Stimulated activated CD8-positive, alpha-beta memory T cell treated with anti-CD3 and anti-CD28 coated beads, Interleukin-4, amount 100 ng/mL, for 4 hours (primary cell): ENCODE measurements around the gene WFDC13.
"Not testable (repeated sequence)": the region's sequence is repeated elsewhere in the genome, so short reads cannot be mapped to it uniquely, and the experiment has no call there.

Experiments
- DNase-seq, 2 donors: peaks; one replicate each; pipeline ENCODE4 v3.0.0-alpha.2; 2020; ENCODE audit warnings: low read depth in 2 of 2, low spot score in 1 of 2

Gene WFDC13

DNA sequence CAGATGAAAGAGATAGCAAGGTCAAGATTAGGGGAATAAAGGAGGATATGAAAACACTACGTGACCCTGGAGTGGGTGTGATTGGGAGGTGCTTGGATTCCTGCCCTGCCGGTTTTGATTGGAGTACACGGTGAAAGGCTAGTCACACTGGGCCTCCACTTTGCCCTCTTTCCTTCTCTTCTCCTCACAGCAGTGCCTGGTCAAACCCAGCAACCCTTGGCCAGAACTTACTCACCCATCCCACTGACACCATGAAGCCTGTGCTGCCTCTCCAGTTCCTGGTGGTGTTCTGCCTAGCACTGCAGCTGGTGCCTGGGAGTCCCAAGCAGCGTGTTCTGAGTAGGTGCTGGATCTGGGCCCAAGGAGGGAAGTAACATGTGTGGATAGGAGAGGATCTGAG, at the start of gene WFDC13:
Gene WFDC13 (plus strand): TSS at position 166 of the 400 bp plus-strand sequence. CDS start 86 bp downstream, at position 252.
- DNase-seq, result no peak

DNA sequence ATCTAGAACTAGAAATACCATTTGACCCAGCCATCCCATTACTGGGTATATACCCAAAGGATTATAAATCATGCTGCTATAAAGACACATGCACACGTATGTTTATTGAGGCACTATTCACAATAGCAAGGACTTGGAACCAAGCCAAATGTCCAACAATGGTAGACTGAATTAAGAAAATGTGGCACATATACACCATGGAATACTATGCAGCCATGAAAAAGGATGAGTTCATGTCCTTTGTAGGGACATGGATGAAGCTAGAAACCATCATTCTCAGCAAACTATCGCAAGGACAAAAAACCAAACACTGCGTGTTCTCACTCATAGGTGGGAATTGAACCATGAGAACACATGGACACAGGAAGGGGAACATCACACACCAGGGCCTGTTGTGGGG, 44.8 kb upstream of the WFDC13 start:
- not testable (repeated sequence) for DNase-seq

GRCh38 chr20:45670139-45670538, 31.7 kb upstream of the WFDC13 start, which contains the start of gene WFDC11:
Gene WFDC11, minus strand, starts transcription at chr20:45670239. Its CDS starts 19,639 bp downstream, at chr20:45650600.
- DNase-seq, result no peak

DNA sequence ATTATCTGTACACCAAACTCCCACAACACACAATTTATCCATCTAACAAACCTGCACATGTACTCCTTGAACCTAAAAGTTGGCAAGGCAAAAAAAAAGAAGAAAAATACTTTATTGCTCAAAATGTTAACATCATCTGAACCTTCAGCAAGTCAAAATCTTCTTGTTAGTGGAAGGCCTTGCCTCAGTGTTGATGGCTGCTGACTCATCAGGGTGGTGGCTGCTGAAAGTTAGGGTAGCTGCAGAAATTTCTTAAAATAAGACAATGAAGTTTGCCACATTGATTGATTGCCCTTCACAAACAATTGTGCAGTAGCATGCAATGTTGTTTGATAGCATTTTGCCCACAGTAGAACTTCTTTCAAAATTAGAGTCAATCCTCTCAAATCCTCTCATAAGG, 29.1 kb upstream of the WFDC13 start:
- DNase-seq, result no peak

DNA sequence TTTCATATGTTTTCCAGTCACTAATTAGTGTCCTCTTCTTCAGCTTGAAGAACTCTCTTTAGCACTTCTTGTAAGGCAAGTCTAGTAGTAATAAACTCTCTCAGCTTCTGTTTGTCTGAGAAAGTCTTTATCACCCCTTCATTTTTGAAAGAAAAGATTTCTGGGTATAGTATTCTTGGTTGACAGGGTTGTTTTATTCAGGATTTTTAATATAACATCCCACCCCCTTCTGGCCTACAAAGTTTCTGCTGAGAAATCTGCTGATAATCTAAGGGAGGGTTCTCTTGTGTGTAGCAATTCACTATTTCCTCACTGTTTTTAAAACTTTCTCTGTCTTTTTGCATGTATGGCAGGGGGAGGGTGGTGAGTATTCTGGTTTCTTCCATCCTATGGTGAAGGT, 22.2 kb upstream of the WFDC13 start:
- DNase-seq, result no peak

DNA sequence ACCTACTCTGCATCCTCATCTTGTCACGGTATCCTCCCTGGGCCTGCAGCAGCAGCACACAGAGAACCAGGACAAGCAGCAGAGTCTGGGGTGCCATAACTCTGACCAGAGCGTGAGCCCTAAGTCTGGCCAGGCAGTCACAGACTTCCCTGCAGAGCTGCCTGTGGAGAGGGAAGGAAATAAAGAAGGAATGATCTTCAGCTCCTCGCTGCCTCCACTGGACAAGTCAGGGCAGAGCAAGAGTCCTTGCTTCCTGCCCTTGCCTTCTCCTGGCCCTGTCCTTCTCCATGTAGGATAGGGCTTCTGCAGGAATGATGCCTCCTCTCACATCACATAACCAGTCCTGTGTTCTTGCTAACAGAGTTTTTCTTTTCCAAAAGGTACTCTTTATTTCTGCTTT, 15.9 kb upstream of the WFDC13 start:
- no peak for DNase-seq

- not testable (repeated sequence) for DNase-seq
Measured at GRCh38 chr20:45693346-45693745, 8.5 kb upstream of the WFDC13 start.

GRCh38 chr20:45695496-45695895, 6.3 kb upstream of the WFDC13 start:
- DNase-seq, result no peak

GRCh38 chr20:45701104-45701503, 734 bp upstream of the WFDC13 start:
- no peak for DNase-seq

GRCh38 chr20:45704969-45705637, 3.3 kb downstream of the WFDC13 start, which contains the start of gene WFDC10B:
Gene WFDC10B, minus strand, starts transcription at chr20:45705019. Its CDS starts 19,027 bp downstream, at chr20:45685992.
- no peak for DNase-seq

DNA sequence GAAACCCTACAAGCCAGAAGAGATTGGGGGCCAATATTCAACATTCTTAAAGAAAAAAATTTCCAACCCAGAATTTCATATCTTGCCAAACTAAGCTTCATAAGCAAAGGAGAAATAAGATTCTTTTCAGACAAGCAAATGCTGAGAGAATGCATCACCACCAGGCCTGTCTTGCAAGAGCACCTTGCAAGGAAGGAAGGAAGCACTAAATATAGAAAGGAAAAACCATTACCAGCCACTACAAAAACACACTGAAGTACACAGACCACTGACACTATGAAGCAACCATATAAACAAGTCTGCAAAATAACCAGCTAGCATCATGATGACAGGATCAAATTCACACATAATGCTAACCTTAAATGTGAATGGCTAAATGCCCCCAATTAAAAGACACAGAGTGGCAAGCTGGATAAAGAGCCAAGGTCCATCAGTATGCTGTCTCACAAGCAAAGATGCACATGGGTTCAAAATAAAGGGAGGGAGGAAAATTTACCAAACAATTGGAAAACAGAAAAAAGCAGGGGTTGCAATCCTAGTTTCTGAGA, 14.4 kb downstream of the WFDC13 start:
- DNase-seq, result not testable (repeated sequence)

DNA sequence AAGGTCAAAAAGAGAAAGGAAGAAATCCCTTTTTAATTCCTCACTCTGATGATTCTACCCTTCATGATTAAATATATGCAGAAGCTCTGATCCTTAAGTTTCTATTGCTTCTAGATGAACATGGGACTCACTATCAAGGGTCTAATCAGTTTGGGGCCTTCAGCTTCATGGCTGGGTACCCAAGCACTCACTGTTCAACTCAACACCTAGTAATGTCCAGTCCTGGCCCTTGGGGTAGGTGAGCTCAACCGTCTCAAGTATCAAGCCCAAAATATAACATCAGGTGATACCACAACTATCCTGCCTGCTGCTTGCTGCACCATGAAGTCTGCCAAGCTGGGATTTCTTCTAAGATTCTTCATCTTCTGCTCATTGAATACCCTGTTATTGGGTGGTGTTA, 20.2 kb downstream of the WFDC13 start, which contains the start of gene SPINT4:
Gene SPINT4 (plus strand): TSS at position 301 of the 400 bp plus-strand sequence. CDS start 21 bp downstream, at position 322.
- no peak for DNase-seq

DNA sequence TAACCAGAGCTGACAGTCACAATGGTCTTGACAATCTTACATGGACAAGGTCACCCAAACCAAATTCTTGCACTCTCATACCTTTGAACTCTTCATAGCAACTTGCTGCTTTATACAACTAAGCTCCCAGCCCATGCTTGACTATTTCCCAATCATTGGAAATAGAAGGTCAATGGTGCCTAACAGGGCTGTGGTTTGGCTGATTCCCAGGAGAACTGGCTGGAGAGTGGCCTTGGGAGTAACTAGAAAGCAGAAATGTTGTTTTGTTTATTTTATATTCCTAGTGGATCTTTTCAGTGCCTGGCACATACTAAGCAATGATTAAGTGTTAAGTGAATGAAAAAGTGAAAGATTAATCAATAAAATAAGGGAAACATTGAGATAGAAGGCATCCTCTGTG, 23.3 kb downstream of the WFDC13 start:
- DNase-seq, result no peak

- no peak for DNase-seq
Measured at GRCh38 chr20:45727044-45727443, 25.2 kb downstream of the WFDC13 start.

- DNase-seq, result no peak
Measured at GRCh38 chr20:45732199-45732598, 30.4 kb downstream of the WFDC13 start.

DNA sequence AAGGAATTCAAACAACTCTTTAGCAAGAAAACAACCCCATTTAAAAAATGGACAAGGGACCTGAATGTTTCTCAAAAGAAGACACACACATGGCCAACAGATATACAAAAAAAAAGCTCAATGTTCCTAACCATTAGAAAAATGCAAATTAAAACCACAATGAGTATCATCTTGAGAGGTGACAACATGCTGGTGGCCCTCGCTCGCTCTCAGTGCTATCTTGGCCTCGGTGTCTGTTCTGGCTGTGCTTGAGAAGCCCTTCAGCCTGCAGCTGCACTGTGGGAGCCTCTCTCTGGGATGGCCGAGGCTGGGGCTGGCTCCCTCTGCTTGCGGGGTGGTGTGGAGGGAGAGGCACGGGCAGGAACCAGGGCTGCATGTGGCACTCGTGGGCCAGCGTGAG, 33.7 kb downstream of the WFDC13 start:
- no peak for DNase-seq

GRCh38 chr20:45735988-45736387, 34.1 kb downstream of the WFDC13 start:
- no peak for DNase-seq

DNA sequence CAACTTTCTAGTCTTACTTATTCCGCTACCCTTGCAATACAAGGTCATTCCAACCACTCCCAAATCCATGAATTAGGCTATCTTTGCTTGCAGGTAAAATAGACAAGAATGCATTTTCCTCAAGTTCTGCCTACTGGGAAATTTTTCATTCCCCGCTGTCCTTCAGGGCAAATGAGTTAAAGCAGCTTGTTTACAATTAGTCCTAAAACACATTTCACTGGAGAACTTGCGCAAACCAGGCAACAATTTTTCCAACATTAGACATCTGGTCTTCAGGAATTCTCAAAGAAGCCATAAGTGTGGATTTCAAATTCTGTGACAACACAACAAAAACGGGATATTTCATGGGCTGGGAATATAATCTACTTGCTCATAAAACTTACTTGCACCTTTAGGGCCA, 40.8 kb downstream of the WFDC13 start:
- no peak for DNase-seq

DNA sequence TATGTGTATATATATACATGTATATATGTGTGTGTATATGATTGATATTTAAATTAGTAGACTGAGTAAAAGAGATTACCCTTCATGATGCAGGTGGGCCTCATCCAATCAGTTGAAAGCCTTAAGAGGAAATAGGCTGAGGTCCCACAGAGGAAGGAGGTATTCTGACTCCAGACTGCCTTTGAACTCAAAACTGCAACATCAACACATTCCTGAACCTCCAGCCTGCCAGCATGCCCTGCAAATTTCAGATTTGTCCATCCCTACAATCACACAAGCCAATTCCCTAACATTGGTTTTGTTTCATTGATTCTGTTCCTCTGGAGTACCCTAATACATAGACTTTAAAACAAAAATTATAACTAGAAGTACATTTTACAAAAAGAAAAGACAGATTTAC, 43.2 kb downstream of the WFDC13 start:
- no peak for DNase-seq

GRCh38 chr20:45751721-45752120, 49.9 kb downstream of the WFDC13 start:
- no peak for DNase-seq

DNA sequence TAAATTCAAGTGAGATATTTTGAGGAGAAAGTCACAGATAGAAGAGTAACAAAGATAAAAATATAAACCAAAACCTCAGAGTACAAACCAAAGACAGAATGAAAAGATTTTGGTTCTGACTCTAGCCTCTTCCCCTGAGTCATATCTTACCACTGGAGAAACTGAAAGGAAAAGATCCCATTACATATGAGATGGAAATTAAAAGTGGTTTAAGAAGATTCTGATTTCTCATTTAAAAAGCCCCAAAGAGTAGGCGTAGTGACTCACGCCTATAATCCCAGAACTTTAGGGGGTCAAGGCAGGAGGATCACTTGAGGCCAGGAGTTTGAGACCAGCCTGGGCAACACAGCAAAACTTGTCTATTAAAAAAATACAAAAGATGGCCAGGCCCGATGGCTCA, 50.9 kb downstream of the WFDC13 start:
- DNase-seq, result no peak

DNA sequence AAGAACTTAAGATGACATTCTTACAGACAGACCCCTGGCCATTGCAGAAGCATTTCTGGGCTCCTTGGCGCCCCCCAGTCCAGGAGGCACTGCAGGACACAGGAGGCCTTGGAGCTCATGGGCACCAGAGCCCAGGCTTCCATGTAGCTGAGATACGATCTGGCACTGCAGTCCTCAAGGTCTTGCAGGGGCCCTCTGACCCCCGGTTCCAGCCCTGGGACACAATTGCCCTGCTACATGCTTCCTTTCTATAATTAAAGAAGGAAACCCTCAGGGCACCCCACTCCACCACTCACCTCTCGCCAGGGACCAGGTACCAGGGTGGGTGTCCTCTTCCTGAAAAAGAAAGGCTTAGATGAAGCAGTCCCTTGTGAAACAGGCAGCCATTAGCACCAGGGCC, 56.3 kb downstream of the WFDC13 start:
- no peak for DNase-seq
